ENCODE data around the gene GRWD1. TPM values are rescaled to one million over a fixed set of nuclear protein-coding genes. Genes with fewer than 3 reads are reported as not detected.
"Not testable (repeated sequence)": the region's sequence is repeated elsewhere in the genome, so short reads cannot be mapped to it uniquely, and the experiment has no call there.

Gene GRWD1
- total RNA-seq, 1 donor from 2014 or later: 27.6 TPM

DNA sequence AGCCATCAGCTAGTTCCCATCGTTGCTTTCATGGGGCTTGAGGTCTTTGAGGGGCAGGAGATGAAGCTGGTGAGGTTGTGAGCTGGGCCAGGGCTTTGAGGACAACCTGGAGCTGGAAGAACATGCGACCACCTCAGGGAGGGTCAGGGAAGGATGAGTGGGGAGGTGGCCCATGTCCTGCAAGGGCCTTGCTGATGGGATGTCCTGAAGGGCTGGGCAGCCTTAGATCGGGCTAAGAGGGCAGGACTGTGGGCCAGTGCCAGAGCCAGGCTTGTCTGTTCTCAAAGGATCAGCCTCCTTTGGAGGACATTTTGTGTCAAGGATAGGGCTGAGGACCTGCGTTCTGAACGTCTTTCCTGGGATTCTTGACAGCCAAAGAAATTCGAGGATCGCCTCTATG lies 33.9 kb downstream of the GRWD1 start:
- no peak for DNase-seq (ENCODE audit: low spot score)

DNA sequence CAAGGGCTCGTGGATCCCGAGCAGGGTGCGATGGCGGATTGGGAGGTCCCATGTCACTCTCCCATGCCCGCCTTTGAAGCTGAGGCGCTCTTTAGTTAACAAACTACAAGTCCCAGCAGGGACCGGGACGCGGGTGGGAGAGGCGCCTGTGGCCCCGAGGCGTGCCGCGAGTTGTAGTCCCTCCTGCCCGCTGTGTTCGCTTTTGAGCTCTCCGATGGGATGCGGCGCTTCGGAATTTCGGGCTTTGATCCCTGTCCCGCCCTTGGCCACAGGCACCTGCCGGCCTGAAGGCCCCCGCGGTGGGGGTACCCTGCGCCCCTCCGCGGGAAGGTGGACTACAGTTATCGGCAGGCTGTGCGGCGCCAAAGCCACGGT lies 34.4 kb downstream of the GRWD1 start:
- DNase-seq (ENCODE audit: low spot score): no peak

DNA sequence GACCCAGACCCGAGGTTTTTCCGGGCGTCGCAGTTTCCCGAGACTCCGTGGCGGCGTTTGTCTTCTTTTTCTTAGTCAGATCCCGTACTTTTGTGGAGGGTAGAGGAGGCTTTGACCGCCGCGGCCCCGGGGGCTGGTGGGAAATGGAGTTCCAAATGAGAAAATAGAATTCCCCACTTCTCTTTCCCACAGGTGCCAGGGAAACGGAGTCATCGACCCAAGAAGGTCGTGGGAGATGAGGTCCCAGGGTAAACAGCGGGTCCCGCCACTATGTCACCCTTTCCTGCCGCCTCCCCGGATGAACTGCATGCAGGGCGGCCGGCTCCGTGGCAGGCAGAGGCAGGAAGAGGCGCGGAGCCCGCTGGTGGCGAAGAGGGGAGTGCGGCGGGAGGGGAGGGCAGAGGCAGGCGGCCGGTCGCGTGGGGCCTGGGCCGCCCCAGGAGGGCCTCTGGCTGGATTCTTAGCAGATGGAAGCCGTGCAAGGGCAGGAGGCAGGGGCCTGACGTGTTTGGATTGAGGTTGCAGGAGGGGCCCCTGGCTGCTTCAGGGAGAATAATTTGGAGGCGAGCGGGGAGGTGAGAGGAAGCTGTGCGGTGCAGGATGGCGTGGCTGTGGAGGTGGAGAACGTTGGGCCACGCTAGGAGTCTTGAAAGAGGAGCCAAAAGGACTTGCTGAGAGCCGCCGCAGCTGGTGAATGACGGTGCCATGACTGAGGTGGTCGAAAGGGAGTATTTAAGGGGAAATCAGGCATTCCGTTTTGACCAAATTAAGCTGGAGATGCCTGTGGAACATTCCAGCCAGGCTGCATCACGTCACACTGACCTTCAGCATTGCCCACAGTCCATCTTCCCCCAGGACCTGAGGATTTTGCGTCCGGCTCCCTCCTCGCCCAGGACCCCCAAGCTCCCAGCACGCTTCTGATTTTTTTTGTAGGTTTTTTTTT lies 35.0 kb downstream of the GRWD1 start:
- no peak for DNase-seq (ENCODE audit: low spot score)

DNA sequence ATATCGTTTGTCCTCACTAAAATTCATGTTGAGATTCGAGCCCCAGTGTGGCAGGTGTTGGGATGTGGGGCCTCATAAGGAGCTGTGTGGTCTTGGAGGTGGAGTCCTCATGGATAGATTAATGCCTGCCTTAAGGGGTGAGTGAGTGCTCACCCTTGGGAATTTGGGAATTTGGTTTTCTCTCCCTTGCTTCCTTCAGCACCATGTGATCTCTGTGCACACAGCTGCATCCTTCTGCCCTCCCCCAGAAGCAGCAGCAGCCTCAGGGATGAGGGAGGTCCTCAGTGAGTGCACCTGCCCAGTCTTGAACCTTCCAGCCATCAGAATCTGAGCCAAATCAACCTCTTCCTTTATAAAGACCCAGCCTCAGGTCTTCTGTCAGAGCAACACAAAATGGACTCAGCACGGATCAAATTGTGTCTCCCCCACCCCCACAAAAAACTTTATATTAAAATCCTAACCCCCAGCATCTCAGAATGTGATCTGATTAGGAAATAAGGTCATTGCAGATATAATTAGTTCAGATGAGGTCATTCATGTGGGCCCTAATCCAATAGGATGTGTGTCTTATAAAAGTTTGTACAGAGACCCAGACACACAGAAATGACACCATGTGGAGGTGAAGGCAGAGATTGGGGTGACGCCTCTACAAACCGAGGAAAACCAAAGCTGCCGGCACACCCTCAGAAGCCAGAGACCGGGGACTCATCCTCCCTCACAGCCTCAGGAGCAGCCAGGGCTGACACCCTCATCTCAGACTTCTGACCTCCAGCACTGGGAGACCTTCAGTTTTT lies 36.3 kb downstream of the GRWD1 start:
- no peak for DNase-seq (ENCODE audit: low spot score)

DNA sequence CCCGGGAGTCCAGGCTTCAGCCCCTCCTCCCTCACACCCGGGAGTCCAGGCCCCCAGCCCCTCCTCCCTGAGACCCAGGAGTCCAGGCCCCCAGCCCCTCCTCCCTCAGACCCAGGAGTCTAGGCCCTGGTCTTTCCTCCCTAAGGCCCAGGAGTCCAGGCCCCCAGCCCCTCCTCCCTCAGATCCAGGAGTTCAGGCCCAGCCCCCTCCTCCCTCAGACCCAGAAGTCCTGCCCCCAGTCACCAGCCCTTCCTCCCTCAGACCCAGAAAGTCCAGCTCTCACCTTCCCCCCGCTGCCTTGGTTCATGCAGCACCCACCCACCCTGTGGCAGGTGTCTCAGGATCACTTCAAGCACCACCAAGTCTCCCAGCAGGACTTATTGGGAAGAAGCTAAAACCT lies 37.5 kb downstream of the GRWD1 start:
- DNase-seq (ENCODE audit: low spot score): no peak

DNA sequence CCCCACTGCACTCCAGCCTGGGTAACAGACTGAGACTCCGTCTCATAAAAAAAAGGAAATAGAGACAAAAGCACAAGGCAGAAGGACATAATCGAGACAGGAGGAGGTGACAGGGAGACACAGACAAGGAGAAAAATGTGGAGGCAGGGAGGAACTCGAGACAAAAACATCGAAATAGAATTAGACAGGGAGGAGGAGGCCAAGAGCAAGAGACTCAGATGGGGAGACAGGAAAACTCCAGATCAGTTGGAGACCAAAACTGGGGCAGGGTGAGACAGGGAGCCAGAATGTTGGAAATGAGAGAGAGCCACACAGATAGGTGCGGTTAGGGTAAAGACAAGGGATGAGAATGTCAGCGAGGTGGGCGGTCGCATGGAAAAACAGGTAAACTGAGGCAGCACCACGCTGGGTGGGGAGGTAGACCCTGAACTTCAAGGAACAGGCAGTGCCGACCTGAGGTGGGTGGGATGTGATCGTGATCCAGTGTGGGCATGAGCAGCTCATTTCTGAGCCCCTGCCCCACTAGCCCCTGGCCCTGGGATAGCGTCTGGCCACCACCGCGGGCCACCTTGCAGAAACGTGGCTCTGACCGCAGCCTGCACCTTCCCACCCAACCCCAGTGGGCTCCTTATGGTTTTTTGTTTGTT lies 38.6 kb downstream of the GRWD1 start:
- no peak for DNase-seq (ENCODE audit: low spot score)

DNA sequence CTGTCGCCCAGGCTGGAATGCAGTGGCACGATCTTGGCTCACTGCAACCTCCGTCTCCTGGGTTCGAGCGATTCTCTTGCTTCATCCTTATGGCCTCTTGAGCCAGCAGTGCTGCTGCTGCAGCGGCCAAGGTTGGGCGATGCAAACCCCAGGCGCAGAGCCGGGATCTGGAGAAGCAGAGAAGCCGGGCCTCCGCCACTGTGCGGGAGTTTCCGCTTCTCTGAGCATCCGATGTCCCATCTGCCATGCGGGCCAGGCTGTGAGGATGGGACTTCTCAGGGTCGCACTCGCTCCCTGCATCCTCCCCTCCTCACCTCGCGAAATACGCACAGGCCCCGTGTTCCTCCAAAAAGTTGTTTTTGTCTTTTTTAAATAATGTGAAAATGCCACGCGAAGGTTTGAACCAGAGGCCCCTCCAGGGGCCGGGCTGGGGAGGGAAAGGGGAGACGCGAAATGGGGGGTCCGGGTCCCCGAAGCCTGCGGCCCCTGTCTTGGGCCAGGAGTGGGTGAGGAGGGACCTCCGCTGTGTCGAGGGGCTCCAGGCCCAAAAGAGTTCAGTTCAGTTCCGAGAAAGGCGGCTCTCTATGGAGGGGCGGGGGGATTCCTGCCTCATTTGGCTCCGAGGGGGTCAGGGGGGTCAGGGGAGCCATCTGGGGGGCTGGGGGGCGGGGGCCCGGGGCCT lies 39.3 kb downstream of the GRWD1 start:
- no peak for DNase-seq (ENCODE audit: low spot score)

DNA sequence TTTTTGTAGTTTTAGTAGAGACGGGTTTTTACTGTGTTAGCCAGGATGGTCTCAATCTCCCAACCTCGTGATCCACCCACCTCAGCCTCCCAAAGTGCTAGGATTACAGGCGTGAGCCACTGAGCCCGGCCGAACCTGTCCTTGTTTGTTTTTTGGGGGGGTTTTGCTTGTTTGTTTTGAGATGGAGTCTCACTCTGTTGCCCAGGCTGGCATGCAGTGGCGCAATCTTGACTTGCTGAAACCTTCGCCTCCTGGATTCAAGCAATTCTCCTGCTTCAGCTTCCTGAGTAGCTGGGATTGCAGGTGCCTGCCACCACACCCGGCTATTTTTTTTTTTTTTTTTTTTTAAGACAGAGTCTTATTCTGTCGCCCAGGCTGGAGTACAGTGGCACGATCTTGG lies 40.9 kb downstream of the GRWD1 start:
- DNase-seq (ENCODE audit: low spot score): not testable (repeated sequence)

DNA sequence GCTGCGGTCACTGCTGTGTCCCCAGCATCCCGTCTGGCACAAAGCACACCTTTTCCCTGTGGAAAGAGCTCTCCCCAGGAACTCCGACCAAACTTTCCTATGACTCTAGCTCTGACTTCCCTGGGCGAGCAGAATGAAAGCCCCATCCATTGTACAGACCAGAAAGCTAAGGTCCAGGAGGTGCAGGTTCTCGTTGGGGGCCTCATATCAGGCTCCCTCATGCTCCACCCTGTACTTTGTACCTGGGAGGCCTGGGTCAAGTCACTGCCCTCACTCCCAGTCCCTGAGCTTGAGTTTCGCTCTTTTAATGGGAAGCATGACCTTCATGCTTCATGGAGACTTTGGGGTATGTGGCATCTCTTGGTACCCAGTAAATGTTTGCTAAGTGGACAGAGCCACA lies 41.8 kb downstream of the GRWD1 start:
- no peak for DNase-seq (ENCODE audit: low spot score)

DNA sequence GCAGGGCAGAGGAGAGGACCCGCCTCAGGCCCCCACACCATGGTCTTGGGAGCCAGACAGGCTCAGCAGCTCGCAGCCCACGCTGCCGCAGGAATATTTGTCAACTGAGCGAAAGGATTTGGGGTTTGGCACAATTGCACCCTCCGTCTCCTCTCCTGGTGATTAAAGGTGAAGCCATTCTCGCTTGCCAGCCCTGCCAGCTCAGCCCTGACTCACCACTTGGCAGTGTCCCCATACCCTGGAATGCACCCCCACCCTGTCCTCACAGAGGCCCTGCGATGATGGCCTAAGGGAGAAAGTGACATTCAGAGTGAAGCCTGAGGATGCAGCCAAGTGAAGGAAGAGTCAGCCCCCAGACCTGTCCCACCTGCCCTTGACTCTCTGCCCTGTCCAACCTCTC lies 42.2 kb downstream of the GRWD1 start:
- DNase-seq (ENCODE audit: low spot score): peak; percentile 86

DNA sequence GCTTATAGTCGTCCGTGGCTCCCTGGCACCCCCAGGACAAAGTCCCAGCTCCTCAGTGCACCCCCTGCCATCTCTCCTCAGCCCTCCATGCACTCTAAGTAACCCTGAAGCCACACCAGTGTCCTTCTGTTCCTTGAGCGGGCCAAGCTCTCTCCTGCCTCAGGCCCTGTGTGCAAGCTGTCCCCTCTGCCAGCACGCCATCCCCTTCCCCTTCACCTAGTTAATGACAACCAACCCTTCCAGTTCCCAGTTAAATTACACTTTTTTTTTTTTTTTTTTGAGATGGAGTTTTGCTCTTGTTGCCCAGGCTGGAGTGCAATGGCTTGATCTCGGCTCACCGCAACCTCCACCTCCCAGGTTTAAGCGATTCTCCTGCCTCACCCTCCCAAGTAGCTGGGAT lies 42.7 kb downstream of the GRWD1 start:
- DNase-seq (ENCODE audit: low spot score): not testable (repeated sequence)

DNA sequence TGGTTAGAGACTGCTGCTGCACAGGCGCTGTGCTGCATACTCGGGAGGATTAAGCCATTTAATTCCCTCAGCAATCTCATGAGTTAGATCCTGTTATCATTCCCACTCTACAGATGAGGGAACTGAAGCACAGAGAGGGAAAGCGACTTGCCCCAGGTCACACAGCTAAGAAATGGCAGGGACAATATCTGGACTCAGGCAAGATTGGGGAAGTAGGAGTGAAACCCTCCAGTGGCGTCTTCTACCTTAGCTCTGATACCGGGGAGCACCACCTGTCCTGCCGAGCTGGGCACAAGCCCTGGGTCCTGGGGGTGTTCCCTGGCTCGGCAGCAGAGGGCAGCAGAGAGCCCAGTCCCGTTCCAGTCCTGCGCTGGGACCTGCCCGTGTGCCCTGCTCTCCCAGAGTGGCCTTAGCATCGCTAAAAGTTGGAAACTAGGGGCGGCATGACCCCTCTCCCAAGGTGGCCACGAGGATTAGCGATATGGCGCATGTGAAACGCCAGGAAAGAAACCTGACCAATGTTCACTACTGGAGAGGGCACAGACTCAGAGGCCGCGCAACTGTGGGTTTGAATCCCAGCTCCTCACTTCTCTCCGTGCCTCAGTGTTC lies 43.9 kb downstream of the GRWD1 start:
- peak; percentile 76 for DNase-seq (ENCODE audit: low spot score)

DNA sequence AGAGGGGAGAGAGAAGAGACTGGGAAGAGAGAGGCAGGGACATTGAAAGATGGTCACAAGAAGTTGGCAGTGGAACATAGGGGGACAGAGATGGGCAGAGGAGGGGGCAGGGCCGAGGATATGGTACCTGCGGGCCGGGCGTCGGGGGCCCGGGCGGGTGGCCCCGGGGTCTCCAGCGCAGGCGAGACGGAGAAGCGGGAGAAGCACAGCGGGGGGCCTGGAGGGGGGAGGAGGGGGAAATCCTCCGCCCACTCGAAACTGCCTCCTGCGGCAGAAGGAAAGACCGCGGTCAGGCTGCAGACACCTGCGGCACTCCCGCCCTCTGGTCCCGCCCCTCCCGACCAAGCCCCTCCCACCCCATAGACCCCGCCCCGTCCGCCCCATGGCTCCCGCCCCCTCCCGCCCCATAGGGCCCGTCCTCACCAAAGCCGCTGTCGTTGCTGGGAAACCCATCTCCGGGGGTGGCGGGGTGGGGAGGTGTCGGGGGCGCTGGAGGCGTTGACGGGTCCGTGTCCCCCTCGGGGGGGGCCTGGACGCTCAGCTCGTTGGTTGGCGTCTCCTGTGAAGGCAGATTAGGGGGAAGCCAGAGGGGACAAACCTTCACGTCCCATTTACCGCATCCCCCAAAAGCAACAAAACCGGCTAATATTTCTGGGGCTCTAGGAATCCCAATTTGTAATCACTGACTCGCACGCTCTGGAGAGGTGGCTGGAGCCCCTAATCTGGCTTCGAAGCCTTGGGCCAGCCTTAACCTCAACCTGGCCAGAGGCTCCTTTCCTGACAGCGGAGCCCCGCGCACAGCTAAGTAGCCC lies 45.4 kb downstream of the GRWD1 start:
- DNase-seq (ENCODE audit: low spot score): no peak

DNA sequence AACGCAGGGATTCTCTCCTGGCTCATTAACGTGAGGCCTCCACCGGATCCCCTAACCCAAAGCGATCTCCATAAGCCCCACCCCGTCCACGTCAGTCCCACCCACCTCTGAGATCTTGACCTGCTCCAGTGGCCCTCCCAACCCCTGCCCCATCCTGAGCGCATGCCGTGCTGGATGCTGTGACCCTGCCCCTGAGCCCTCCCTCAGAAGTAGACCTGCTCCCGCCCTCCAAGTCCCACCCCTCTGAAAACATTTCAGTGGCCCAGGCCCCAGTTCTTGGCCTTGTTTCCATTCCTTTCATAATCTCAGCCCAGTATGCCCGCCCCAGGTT lies 46.0 kb downstream of the GRWD1 start:
- no peak for DNase-seq (ENCODE audit: low spot score)

DNA sequence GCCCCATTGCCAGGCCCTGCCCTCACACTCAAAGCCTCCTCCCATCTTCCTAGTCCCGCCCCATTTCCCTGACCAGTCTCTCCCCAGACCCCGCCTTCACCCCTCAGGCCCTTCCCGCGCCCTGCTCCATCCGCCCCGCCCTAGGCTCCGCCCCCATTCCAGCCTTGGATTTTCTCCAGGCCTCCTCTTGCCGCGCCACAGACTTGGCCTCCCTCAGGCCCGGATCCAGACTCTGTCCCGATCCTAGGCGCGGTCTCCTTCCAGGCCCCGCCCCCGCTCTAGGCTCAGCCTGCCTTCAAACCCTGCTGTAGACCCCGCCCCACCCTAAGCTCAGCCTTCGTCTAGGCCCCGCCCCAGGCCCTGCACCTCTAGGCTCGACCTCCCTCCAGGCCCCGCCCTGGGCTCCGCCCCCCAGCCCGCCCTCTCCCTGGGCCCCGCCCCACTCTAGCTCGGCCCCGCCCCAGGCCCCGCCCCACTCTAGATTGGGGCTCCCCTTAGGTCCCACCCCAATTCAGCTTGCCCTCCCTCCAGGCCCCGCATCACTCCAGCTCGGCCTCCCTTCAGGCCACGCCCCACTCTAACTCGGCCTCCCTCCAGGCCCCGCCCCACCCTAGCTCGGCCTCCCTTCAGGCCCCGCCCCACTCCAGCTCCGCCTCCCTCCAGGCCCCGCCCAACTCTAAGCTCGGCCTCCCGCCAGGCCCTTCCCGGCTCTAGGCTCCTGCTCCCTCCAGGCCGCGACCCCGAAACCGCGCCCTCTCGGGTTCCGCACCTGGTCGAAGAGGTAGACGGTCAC lies 47.3 kb downstream of the GRWD1 start:
- DNase-seq (ENCODE audit: low spot score): peak; percentile 97

DNA sequence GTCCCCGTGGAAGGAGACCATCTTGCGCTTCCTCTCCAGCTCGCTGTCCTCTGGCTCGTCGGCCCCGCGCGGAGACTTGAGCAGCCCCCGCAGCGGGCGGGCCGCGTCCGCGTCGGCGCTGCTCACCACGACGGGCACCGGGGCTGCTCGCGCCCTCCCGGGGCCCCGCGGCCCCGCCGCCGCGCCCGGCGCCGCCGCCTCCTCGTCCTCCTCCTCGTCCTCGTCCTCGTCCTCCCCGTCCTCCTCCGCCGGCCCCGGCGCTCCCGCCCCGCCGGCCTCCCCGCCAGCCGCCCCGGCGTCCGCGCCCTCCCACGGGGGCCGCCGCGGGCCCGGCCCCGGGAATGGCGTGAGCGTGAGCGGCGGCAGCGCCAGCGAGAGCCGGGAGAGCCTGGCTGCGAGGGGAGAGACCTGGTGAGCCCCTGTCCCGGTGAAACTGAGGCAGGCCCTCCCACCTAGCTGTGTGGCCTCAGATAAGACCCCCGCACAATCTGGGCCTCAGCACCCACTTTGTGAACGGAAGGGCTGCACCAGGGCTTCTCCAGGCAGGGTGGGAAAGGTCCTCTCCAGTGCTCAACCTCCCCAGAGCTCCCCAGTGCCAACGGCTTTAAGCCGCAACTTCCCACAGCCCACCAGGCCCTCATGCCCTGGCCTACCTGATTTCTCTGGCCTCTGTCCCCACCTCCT lies 48.1 kb downstream of the GRWD1 start:
- no peak for DNase-seq (ENCODE audit: low spot score)

DNA sequence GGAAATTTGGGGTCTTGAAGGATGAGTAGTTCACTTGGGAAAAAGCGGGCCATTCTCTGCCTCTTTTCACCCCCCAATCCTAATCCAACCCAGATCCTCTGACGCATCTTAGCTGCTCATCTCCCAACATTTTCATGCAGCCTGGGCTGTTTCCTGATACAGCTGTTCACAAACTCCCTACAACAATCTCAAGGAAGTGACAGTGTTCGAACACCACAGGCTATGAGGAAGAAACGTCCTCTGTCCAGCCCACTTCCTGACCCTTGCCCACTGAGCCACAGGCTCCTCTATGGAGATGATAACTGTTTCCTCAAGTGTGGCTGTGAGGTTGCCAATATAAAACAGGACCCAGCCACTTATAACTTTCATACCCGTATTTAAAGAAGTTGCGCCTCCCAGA lies 49.6 kb downstream of the GRWD1 start:
- no peak for DNase-seq (ENCODE audit: low spot score)

DNA sequence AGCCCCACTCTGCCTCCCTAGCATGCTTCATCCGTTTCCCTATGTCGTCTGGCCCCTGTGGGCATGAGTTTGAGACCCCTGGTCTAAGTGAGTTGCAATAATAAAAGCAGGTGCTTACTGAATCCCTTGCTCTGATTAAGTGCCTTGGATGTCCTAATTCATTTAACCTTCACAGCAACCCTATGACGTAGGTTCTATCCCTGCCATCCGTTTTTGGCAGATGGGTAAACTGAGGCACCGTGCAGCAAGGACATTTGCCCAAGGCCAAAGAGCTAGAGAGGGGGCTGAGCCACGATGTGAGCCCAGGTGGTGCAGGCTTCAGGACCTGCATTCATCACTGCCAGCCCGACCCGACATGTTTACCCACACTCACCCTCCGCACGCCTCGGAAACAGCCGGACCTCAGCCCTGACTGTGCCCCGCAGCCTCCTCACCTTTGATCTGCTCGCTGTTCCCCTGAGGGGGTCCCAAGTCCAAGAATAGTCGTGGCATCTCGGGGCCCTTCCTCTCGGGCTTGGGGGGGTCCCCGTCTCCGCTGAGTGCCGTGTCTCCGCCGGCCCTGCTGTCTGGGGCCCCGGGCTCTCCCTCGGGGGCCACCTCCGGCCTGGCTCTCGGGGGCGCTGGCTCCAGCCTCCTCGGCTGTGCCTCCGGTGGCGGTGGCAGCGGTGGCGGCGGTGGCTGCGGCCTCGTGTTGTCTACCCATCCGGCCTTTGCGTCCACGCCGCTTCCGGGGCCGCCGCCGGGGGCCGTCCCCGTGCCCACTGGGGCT lies 51.4 kb downstream of the GRWD1 start:
- no peak for DNase-seq (ENCODE audit: low spot score)
